Ovary (tissue), 9 donors: ENCODE data around the gene SMARCD1. TPM values are rescaled to one million over a fixed set of nuclear protein-coding genes. Genes with fewer than 3 reads are reported as not detected.

ENCODE experiments used
- DNase-seq, 5 donors: peaks; one replicate each; pipeline ENCODE4 v3.0.0-alpha.2; 2019 to 2020
- H3K27ac ChIP-seq, 2 donors: fragments of 200-600 bp; one replicate each; pipeline versions ENCODE4 v1.5.1 to v1.8.0; 2019 to 2022
- H3K27me3 ChIP-seq: fragments of 200-600 bp; one replicate; pipeline ENCODE4 v1.8.0; 2022
- H3K36me3 ChIP-seq: fragments of 200-600 bp; sonication (generic); one replicate; pipeline ENCODE4 v1.5.1; 2019
- H3K4me1 ChIP-seq: one replicate; pipeline ENCODE4 v1.8.1; 2013; ENCODE audit warnings: mild to moderate bottlenecking, moderate library complexity; ENCODE audit not compliant: insufficient read depth
- H3K4me3 ChIP-seq: fragments of 200-600 bp; sonication (generic); one replicate; pipeline ENCODE4 v1.5.1; 2017
- H3K9me3 ChIP-seq, 2 donors: fragments of 200-600 bp in 1 of 2; sonication (generic) in 1 of 2; one replicate each; pipeline versions ENCODE4 v1.5.1 to v1.8.1; 2013 to 2019; ENCODE audit warnings: mild to moderate bottlenecking in 1 of 2, moderate library complexity in 1 of 2
- CTCF ChIP-seq, 3 donors: fragments of 450-650 bp in 2 of 3; fragments of 200-600 bp in 1 of 3; IDR thresholded peaks; one replicate each; pipeline versions ENCODE4 v1.5.1 to v1.8.0; 2016 to 2022; ENCODE audit warnings: antibody characterized with exemption in 3 of 3, mild to moderate bottlenecking in 1 of 3
- EP300 ChIP-seq: sonication (generic); formaldehyde crosslinking; IDR thresholded peaks from one replicate; pipeline ENCODE4 v1.6.1; 2017; ENCODE audit warnings: antibody characterized with exemption
- POLR2A ChIP-seq: fragments of 450-650 bp; IDR thresholded peaks from one replicate; pipeline ENCODE4 v1.6.1; 2017; ENCODE audit warnings: antibody characterized with exemption, mild to moderate bottlenecking, moderate library complexity
- WGBS, 3 donors: extraction: QIAGEN DNeasy Blood & Tissue Kit in 1 of 3; methylation state at CpG; one replicate each; pipeline versions ENCODE4 v1.1.5 to v1.1.7; 2013 to 2017; 5-methylcytosine and 5-hydroxymethylcytosine counted together
- intact Hi-C, 4 donors: fragments of 100-400 bp; cut with DNase I; formaldehyde crosslinking; loops; one replicate each; pipeline versions ENCODE4 v1.11.0 to v1.15.1; 2022 to 2023
- polyA plus RNA-seq, 2 donors: library from polyadenylated mRNA; stranded (reverse); fragments of 200-250 nt in 1 of 2; fragments of 350-450 nt in 1 of 2; fragmentation: Illumina TruSeq in 1 of 2; extraction: RNeasy Lipid Tissue Mini Kit (QIAGEN cat#74804) in 1 of 2; gene quantifications; one replicate each; pipeline ENCODE4 v1.2.3, GENCODE V29; 2013 to 2014
- total RNA-seq, 7 donors: library from RNA; depleted of rRNA in 2 of 7; stranded (reverse); fragments of >200 nt in 2 of 7; fragmentation: NEBNext Ultra II Directional in 3 of 7; extraction: Animal tissue kit (Norgen Biotek cat#: 25700) in 3 of 7; gene quantifications; one replicate each; pipeline versions ENCODE4 v1.1.0 to v1.2.4, GENCODE V29; 2016 to 2023
- donor health status: DM: no; HTN: no; CAD: no; lungs with moderate emphysema.
- donor health status: DM: no; HTN: no; CAD: no.
- donor health status: Bipolar disorder and iron deficiency.
- donor health status: DM: yes; HTN: yes; CAD: no.
- donor health status: DM: no; HTN: no; CAD: no.
- donor health status: DM: yes; HTN: yes; CAD: no.

The SMARCD1 gene
- total and polyA plus RNA-seq, 9 donors, result 26.1 to 57.7 (median 50.7) TPM

DNA sequence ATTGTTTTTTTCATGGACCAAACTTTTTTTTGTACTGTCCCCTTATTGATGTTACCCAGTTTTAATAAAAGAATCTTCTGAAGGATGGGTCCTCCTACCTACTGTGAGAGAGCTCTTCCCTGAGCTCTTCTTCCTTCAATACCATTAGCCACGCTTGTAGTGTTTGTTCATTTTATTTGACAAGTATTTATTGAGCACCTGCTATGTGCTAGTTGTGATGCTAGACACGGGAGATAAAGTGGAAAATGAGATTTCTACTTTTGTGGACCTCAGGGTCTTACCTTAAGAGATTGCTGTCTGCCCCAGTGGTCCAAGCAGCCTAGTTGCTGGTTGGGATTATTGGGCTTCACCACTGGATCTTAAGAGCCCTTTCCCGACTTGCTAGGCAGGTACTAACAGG lies 15.4 kb downstream of the SMARCD1 start:
- intact Hi-C loops, result no loop called here
- TF ChIP-seq EP300 (no peak), POLR2A (no peak), CTCF (IDR thresholded peaks at IDR 0.05) (no peak)
- Histone ChIP-seq H3K36me3 (peaks cover 2% of the 10 kb centered on the region), H3K4me3 (no peak overlapping the region), H3K27ac (no peak overlapping the region), H3K4me1 (peaks cover 15% of the 10 kb centered on the region), H3K27me3 (no peaks in the 10 kb centered on the region), H3K9me3 (no peaks in the 10 kb centered on the region)
- no peak for DNase-seq
- WGBS, 3 donors, result 70 to 82% (median 81%) methylated on average over 3 of the region's 3 CpGs

DNA sequence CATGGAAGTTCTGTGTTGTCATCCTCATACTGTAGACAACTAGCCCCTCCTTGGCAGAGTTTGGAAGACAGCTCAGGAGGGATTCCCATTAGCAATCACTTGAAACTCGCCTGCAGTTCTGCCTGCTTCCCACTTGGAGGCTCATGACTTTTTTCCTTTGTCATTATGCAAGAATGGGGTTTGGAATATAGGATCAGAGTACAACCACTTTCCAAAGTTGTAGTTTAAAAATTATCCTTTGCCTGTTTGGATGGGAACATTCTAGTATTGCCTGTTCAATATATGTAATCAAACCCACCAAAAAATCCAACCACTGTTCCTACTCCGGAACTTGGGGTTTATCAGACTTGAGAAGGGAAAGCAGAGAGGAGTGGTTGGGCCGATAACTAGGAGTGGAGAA lies 16.5 kb downstream of the SMARCD1 start:
- Histone ChIP-seq H3K9me3 (no peaks in the 10 kb centered on the region), H3K27me3 (no peaks in the 10 kb centered on the region), H3K27ac (no peak overlapping the region), H3K4me3 (no peak overlapping the region), H3K36me3 (peaks cover 2% of the 10 kb centered on the region), H3K4me1 (peaks cover 15% of the 10 kb centered on the region)
- intact Hi-C loops, result no loop called here
- no peak for DNase-seq
- TF ChIP-seq CTCF (IDR thresholded peaks at IDR 0.05) (peak in 2 of 3 donors; percentile 23 to 28), POLR2A (no peak), EP300 (no peak)
- WGBS, 3 donors, result 29 to 47% (median 37%) methylated on average over 3 of the region's 3 CpGs

DNA sequence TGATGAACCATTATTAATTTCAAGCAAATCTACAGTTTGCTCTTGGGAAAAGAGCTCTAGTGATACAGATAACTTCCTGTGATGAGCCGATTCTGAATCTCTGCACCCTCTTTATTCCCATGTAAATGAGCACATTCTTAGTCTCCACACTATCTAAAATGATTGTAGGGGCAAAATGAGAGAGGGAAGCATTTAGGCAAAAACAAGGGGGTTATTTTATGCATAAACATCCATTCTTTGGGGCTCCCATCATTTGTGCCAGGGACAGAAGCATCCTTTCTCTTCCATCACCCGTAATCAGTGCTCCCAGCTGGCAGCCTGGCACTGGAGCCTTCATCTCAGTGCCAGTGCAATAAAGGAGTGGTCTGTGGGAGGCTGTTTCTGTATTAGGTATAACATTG lies 17.0 kb downstream of the SMARCD1 start:
- no peaks in the 10 kb centered on the region for H3K27me3 ChIP-seq
- peaks cover 2% of the 10 kb centered on the region for H3K36me3 ChIP-seq
- H3K4me1 ChIP-seq, result peaks cover 15% of the 10 kb centered on the region
- no peak overlapping the region for H3K4me3 ChIP-seq
- no peaks in the 10 kb centered on the region for H3K9me3 ChIP-seq
- WGBS, 3 donors, result 47 to 66% (median 56%) methylated on average over 2 of the region's 2 CpGs
- no peak for TF ChIP-seq CTCF (IDR thresholded peaks at IDR 0.05)
- no peak for TF ChIP-seq POLR2A
- TF ChIP-seq EP300, result no peak
- H3K27ac ChIP-seq, result no peak overlapping the region
- intact Hi-C loops, result no loop called here
- DNase-seq, result no peak

DNA sequence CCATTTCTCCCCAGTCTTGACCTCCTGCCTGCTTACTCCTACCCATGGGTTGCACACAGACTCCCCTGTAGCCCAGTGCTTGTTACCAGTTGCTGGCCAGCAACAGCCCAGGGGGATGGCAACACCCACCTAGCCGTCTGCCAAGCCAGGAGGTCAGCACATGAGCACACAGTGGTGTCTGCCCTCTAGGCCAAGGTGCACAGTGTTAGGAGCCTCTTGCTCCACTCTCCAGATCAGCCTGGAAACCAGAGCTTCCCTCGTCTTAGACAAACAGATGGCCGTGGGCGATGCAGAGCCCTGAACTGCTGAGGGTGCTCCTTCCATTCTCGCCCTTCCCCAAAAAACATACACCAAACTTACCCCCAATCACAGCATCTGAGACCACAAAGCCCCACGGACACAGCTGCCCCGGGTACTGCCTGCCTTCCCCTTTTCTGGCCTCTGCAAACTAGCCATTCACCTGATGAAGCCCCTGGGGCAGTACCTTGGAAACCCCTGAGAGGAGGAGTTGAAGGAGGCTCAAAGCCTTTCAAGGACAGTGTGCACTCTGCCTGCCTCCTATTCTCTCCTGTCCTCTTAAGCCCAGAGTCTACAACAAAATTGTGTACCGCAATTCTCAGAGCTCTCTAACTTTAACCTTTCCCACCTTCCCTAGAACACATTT lies 17.6 kb downstream of the SMARCD1 start:
- Histone ChIP-seq H3K9me3 (no peaks in the 10 kb centered on the region), H3K36me3 (peaks cover 2% of the 10 kb centered on the region), H3K27ac (peak overlapping the region in 1 of 2 donors; percentile 27), H3K27me3 (no peaks in the 10 kb centered on the region), H3K4me3 (no peak overlapping the region), H3K4me1 (peaks cover 15% of the 10 kb centered on the region)
- TF ChIP-seq POLR2A, result no peak
- TF ChIP-seq EP300, result no peak
- TF ChIP-seq CTCF (IDR thresholded peaks at IDR 0.05), result no peak
- WGBS, 3 donors, result 46 to 65% (median 60%) methylated on average over 8 of the region's 8 CpGs
- no peak for DNase-seq
- intact Hi-C loops, result no loop called here
